Measurements from ENCODE around the gene UCN.

The UCN gene

GRCh38 chr2:27306573-27307286 is 1.5 kb downstream of the UCN start:
- H3K9me3 ChIP-seq (ENCODE audit: control insufficient read depth, insufficient read depth, low read depth, low read length) = no peaks in the 10 kb centered on the region
- H3K4me1 ChIP-seq (ENCODE audit: control insufficient read depth, insufficient read depth, low read length) = no peaks in the 10 kb centered on the region
- POLR2A ChIA-PET = no interaction called here
- TF ChIP-seq ZNF350 (tag by site-specific recombination; IDR thresholded peaks at IDR 0.05) (no peak), HIC1 (tag by site-specific recombination; IDR thresholded peaks at IDR 0.05) (no peak), ZNF768 (tag by site-specific recombination; IDR thresholded peaks at IDR 0.05) (no peak), AEBP2 (tag by site-specific recombination; IDR thresholded peaks at IDR 0.05; ENCODE audit: borderline replicate concordance) (no peak), GLIS2 (tag by site-specific recombination; IDR thresholded peaks at IDR 0.05) (no peak)
- peaks cover 0 to 22% of the 10 kb centered on the region in 2 experiments; a peak in 2 of 3 replicates for H3K36me3 ChIP-seq (ENCODE audit: control insufficient read depth in 2 of 2, insufficient read depth in 1 of 2, low read length in 2 of 2)
- H3K27ac ChIP-seq (ENCODE audit: extremely low read depth, low read depth, low read length) = no peak overlapping the region
- H3K4me3 ChIP-seq (ENCODE audit: low read depth, low read length) = no peak overlapping the region
- CTCF ChIA-PET = interaction anchor here (0.6 to 17.4 kb wide), 2 partner anchors 17 to 24 kb away, joined by 3 to 211 read pairs; partner anchors contain the start of gene TRIM54

GRCh38 chr2:27306136-27306535 is 2.1 kb downstream of the UCN start:
- no peaks in the 10 kb centered on the region for H3K9me3 ChIP-seq (ENCODE audit: control insufficient read depth, insufficient read depth, low read depth, low read length)
- ChIA-PET CTCF (interaction anchor here (0.6 to 17.4 kb wide), 4 partner anchors 17 to 210 kb away, joined by 3 to 211 read pairs (median 4); partner anchors contain the start of gene TRIM54), POLR2A (no interaction called here)
- H3K4me3 ChIP-seq (ENCODE audit: low read depth, low read length) = no peak overlapping the region
- H3K27ac ChIP-seq (ENCODE audit: extremely low read depth, low read depth, low read length) = no peak overlapping the region
- peaks cover 0 to 16% of the 10 kb centered on the region in 2 experiments; a peak in 2 of 3 replicates for H3K36me3 ChIP-seq (ENCODE audit: control insufficient read depth in 2 of 2, insufficient read depth in 1 of 2, low read length in 2 of 2)
- no peak for TF ChIP-seq ZSCAN4 (tag by site-specific recombination; IDR thresholded peaks at IDR 0.05)
- no peak for TF ChIP-seq ZNF501 (tag by site-specific recombination; IDR thresholded peaks at IDR 0.05)
- TF ChIP-seq ZNF280C (tag by site-specific recombination; IDR thresholded peaks at IDR 0.05) = no peak
- no peak for TF ChIP-seq ZNF791 (tag by site-specific recombination; IDR thresholded peaks at IDR 0.05)
- no peak for TF ChIP-seq ZNF792 (tag by site-specific recombination; IDR thresholded peaks at IDR 0.05)
- no peak for TF ChIP-seq ZNF48 (tag by site-specific recombination; IDR thresholded peaks at IDR 0.05)
- TF ChIP-seq ZNF645 (tag by site-specific recombination; IDR thresholded peaks at IDR 0.05) = no peak
- TF ChIP-seq HOXC10 (CRISPR knock-in tag; IDR thresholded peaks at IDR 0.05) = no peak
- TF ChIP-seq GLI4 (tag by site-specific recombination; IDR thresholded peaks at IDR 0.05) = no peak
- TF ChIP-seq TRIM28 (IDR thresholded peaks at IDR 0.05; ENCODE audit: borderline replicate concordance, low read length) = no peak
- no peak for TF ChIP-seq ZFP3 (tag by site-specific recombination; IDR thresholded peaks at IDR 0.05; ENCODE audit: low read depth)
- TF ChIP-seq SCRT1 (tag by site-specific recombination; IDR thresholded peaks at IDR 0.05; ENCODE audit: borderline replicate concordance) = no peak
- no peak for TF ChIP-seq ZNF211 (tag by site-specific recombination; IDR thresholded peaks at IDR 0.05; ENCODE audit: low read depth)
- no peak for TF ChIP-seq WT1 (tag by site-specific recombination; IDR thresholded peaks at IDR 0.05)
- no peak for TF ChIP-seq ZNF837 (tag by site-specific recombination; IDR thresholded peaks at IDR 0.05)
- TF ChIP-seq ZNF416 (tag by site-specific recombination; IDR thresholded peaks at IDR 0.05) = no peak
- TF ChIP-seq ZNF704 (tag by site-specific recombination; IDR thresholded peaks at IDR 0.05) = no peak
- no peak for TF ChIP-seq MEIS1 (CRISPR knock-in tag; IDR thresholded peaks at IDR 0.05; ENCODE audit: borderline replicate concordance)
- no peaks in the 10 kb centered on the region for H3K4me1 ChIP-seq (ENCODE audit: control insufficient read depth, insufficient read depth, low read length)

All from HEK293 (cell line).